C4-2B (cell line): ENCODE data around the gene PPP1R1B.

Experiments
- CTCF ChIP-seq: fragments of 450-650 bp; conservative IDR thresholded peaks from 2 replicates; pipeline ENCODE4 v1.5.1; 2017; ENCODE audit warnings: mild to moderate bottlenecking
- ZFX ChIP-seq: fragments of 450-650 bp; IDR thresholded peaks from 2 replicates; pipeline ENCODE4 v1.6.1; 2017

GRCh38 chr17:39597372-39598046 lies 29.2 kb upstream of the PPP1R1B start:
- TF ChIP-seq CTCF = no peak
- no peak for TF ChIP-seq ZFX
